Neural cell (in vitro differentiated cells): Measurements from ENCODE around the gene C10orf53. TPM values are rescaled to one million over a fixed set of nuclear protein-coding genes. Genes with fewer than 3 reads are reported as not detected.

Experiments used
- H2AFZ ChIP-seq: fragments of 200-600, 300-800 bp; sonication (generic), shearing (Covaris generic); 2 replicates; pipeline ENCODE4 v1.6.0; 2014; ENCODE audit warnings: low read depth, mild to moderate bottlenecking, antibody characterized with exemption, low read length, moderate library complexity
- H3F3A ChIP-seq: fragments of 200-600 bp; shearing (Covaris generic); 2 replicates; pipeline ENCODE4 v1.6.1; 2016; ENCODE audit warnings: mild to moderate bottlenecking, moderate library complexity, mixed read lengths, antibody characterized with exemption, low read length; ENCODE audit not compliant: insufficient read depth, poor library complexity, severe bottlenecking
- H3K27ac ChIP-seq: fragments of 200-600, 300-800 bp; sonication (generic), shearing (Covaris generic); 2 replicates; pipeline ENCODE4 v1.5.1; 2014; ENCODE audit warnings: mild to moderate bottlenecking, low read length, moderate library complexity
- H3K27me3 ChIP-seq: fragments of 300-800, 200-600 bp; sonication (generic), shearing (Covaris generic); 2 replicates; pipeline ENCODE4 v1.6.0; 2014; ENCODE audit warnings: mild to moderate bottlenecking, low read depth, low read length, moderate library complexity; ENCODE audit not compliant: insufficient read depth
- H3K36me3 ChIP-seq: fragments of 300-800, 200-600 bp; sonication (generic), shearing (Covaris generic); 2 replicates; pipeline ENCODE4 v1.5.1; 2014; ENCODE audit warnings: mild to moderate bottlenecking, antibody characterized with exemption, low read length, moderate library complexity; ENCODE audit not compliant: insufficient read depth
- H3K4me2 ChIP-seq: fragments of 300-800, 200-600 bp; sonication (generic), shearing (Covaris generic); 2 replicates; pipeline ENCODE4 v1.6.0; 2014; ENCODE audit warnings: mild to moderate bottlenecking, low read length
- H3K4me3 ChIP-seq: fragments of 300-800, 200-600 bp; sonication (generic), shearing (Covaris generic); 2 replicates; pipeline ENCODE4 v1.5.1; 2014; ENCODE audit warnings: mild to moderate bottlenecking, low read length, moderate library complexity
- H3K79me2 ChIP-seq: fragments of 200-600 bp; shearing (Covaris generic); replicated peaks from 2 replicates; pipeline ENCODE4 v1.6.0; 2014; ENCODE audit warnings: mild to moderate bottlenecking, low read length, moderate library complexity; ENCODE audit not compliant: insufficient read depth
- H3K9ac ChIP-seq: fragments of 300-800, 200-600 bp; sonication (generic), shearing (Covaris generic); 2 replicates; pipeline ENCODE4 v1.6.1; 2016; ENCODE audit warnings: mild to moderate bottlenecking, low read length, mixed read lengths
- H3K9me2 ChIP-seq: fragments of 200-600 bp; shearing (Covaris generic); 2 replicates; pipeline ENCODE4 v1.6.1; 2016; ENCODE audit warnings: mild to moderate bottlenecking, low read length, mixed read lengths; ENCODE audit not compliant: insufficient read depth
- H3K9me3 ChIP-seq: fragments of 200-600, 300-800 bp; sonication (generic), shearing (Covaris generic); 2 replicates; pipeline ENCODE4 v1.6.1; 2016; ENCODE audit warnings: mild to moderate bottlenecking, mixed run types, low read length, moderate library complexity, mixed read lengths
- H4K20me1 ChIP-seq: fragments of 200-600 bp; shearing (Covaris generic); 2 replicates; pipeline ENCODE4 v1.6.1; 2016; ENCODE audit warnings: mild to moderate bottlenecking, mixed run types; ENCODE audit not compliant: insufficient read depth
- CTCF ChIP-seq: fragments of 450-650 bp; IDR thresholded peaks from 2 replicates; pipeline ENCODE4 v1.5.1; 2014; ENCODE audit warnings: antibody characterized with exemption, mild to moderate bottlenecking, moderate library complexity; ENCODE audit not compliant: poor library complexity, severe bottlenecking
- EP300 ChIP-seq: fragments of 450-650 bp; conservative IDR thresholded peaks from 2 replicates; pipeline ENCODE4 v1.6.1; 2014; ENCODE audit warnings: antibody characterized with exemption, mild to moderate bottlenecking, moderate library complexity; ENCODE audit not compliant: poor library complexity, severe bottlenecking
- EZH2 ChIP-seq: fragments of 200-600, 300-800 bp; shearing (Covaris generic), sonication (generic); IDR thresholded peaks from 2 replicates; pipeline ENCODE4 v1.6.1; 2014; ENCODE audit warnings: antibody characterized with exemption, low read length, borderline replicate concordance, mild to moderate bottlenecking; ENCODE audit not compliant: insufficient read depth, poor library complexity, severe bottlenecking
- MXI1 ChIP-seq: fragments of 450-650 bp; conservative IDR thresholded peaks from 2 replicates; pipeline ENCODE4 v1.6.1; 2014; ENCODE audit warnings: antibody characterized with exemption, mild to moderate bottlenecking; ENCODE audit not compliant: poor library complexity, severe bottlenecking
- POLR2AphosphoS5 ChIP-seq: IDR thresholded peaks from 2 replicates; pipeline ENCODE4 v1.6.1; 2012
- RAD21 ChIP-seq: fragments of 450-650 bp; conservative IDR thresholded peaks from 2 replicates; pipeline ENCODE4 v1.6.1; 2014; ENCODE audit warnings: antibody characterized with exemption, mild to moderate bottlenecking, moderate library complexity
- REST ChIP-seq: IDR thresholded peaks from 2 replicates; pipeline ENCODE4 v1.6.1; 2012; ENCODE audit warnings: borderline replicate concordance
- SMC3 ChIP-seq: fragments of 450-650 bp; conservative IDR thresholded peaks from 2 replicates; pipeline ENCODE4 v1.6.1; 2014; ENCODE audit warnings: antibody characterized with exemption, mild to moderate bottlenecking, moderate library complexity; ENCODE audit not compliant: poor library complexity
- TAF1 ChIP-seq: IDR thresholded peaks from 2 replicates; pipeline ENCODE4 v1.6.1; 2012; ENCODE audit warnings: low read depth
- polyA plus RNA-seq: library from polyadenylated mRNA; depleted of rRNA; stranded (reverse); fragments of >200 nt; gene quantifications from 2 replicates; pipeline ENCODE4 v1.2.3, GENCODE V29; 2014

C10orf53 gene
- polyA plus RNA-seq, 1 donor from 2014 or later: not detected

GRCh38 chr10:49698679-49699078, 19.2 kb downstream of the C10orf53 start:
- no peak overlapping the region for H3K4me2 ChIP-seq
- H3K9me3 ChIP-seq: no peaks in the 10 kb centered on the region
- no peak overlapping the region for H3K4me3 ChIP-seq
- H3K9me2 ChIP-seq: no peaks in the 10 kb centered on the region
- H3K79me2 ChIP-seq: no peaks in the 10 kb centered on the region
- H3K27me3 ChIP-seq: no peaks in the 10 kb centered on the region
- no peaks in the 10 kb centered on the region for H3K36me3 ChIP-seq
- no peak for TF ChIP-seq REST
- no peak overlapping the region for H2AFZ ChIP-seq
- no peaks in the 10 kb centered on the region for H3F3A ChIP-seq
- no peak overlapping the region for H3K27ac ChIP-seq
- H3K9ac ChIP-seq: no peak overlapping the region
- no peaks in the 10 kb centered on the region for H4K20me1 ChIP-seq

GRCh38 chr10:49700211-49700610, 20.8 kb downstream of the C10orf53 start:
- Histone ChIP-seq H2AFZ (no peak overlapping the region), H3K27me3 (no peaks in the 10 kb centered on the region), H3K9ac (no peak overlapping the region)

GRCh38 chr10:49700997-49701396, 21.5 kb downstream of the C10orf53 start:
- no peak overlapping the region for H3K4me2 ChIP-seq
- H3K36me3 ChIP-seq: no peaks in the 10 kb centered on the region
- no peak overlapping the region for H2AFZ ChIP-seq
- no peaks in the 10 kb centered on the region for H3F3A ChIP-seq
- H3K9me3 ChIP-seq: no peaks in the 10 kb centered on the region
- no peak for TF ChIP-seq REST
- no peak for TF ChIP-seq RAD21
- TF ChIP-seq EZH2: no peak
- no peak for TF ChIP-seq EP300
- TF ChIP-seq MXI1: no peak
- no peak for TF ChIP-seq SMC3
- no peak for TF ChIP-seq TAF1
- TF ChIP-seq CTCF: no peak
- TF ChIP-seq POLR2AphosphoS5: no peak
- no peak overlapping the region for H3K4me3 ChIP-seq
- H3K27me3 ChIP-seq: no peaks in the 10 kb centered on the region
- H3K27ac ChIP-seq: no peak overlapping the region
- H3K9ac ChIP-seq: no peak overlapping the region
- H3K79me2 ChIP-seq: no peaks in the 10 kb centered on the region
- H4K20me1 ChIP-seq: no peaks in the 10 kb centered on the region
- no peaks in the 10 kb centered on the region for H3K9me2 ChIP-seq

More at GRCh38 chr10:49700211-49700610, 20.8 kb downstream of the C10orf53 start:
- Histone ChIP-seq H3F3A (no peaks in the 10 kb centered on the region), H3K9me2 (no peaks in the 10 kb centered on the region), H3K4me3 (no peak overlapping the region), H3K27ac (no peak overlapping the region), H3K36me3 (no peaks in the 10 kb centered on the region), H3K9me3 (no peaks in the 10 kb centered on the region), H3K79me2 (no peaks in the 10 kb centered on the region), H4K20me1 (no peaks in the 10 kb centered on the region), H3K4me2 (no peak overlapping the region)
- TF ChIP-seq EZH2: no peak
- TF ChIP-seq POLR2AphosphoS5: no peak
- no peak for TF ChIP-seq TAF1
